Measurements from ENCODE around the gene PHKG2. TPM values are rescaled to one million over a fixed set of nuclear protein-coding genes. Genes with fewer than 3 reads are reported as not detected.

The PHKG2 gene
- total and polyA plus RNA-seq, 3 donors from 2014 or later, result 78.4 to 312 (median 129) TPM

- intact Hi-C loops (cut with DNase I; ENCODE audit: low total_unique reads), result no loop called here
- 78 to 86% methylated on average over 4 of the region's 4 CpGs for WGBS, 2 donors
- H3K27ac ChIP-seq, result no peak overlapping the region
- no peaks in the 10 kb centered on the region for H3K9me3 ChIP-seq
- H3K36me3 ChIP-seq (ENCODE audit: low read depth, missing control alignments), result no peaks in the 10 kb centered on the region
- no peak for TF ChIP-seq POLR2A (IDR thresholded peaks at IDR 0.05)
- no peak for TF ChIP-seq CTCF (IDR thresholded peaks at IDR 0.05)
- H3K27me3 ChIP-seq, result no peaks in the 10 kb centered on the region
- peaks cover 5% of the 10 kb centered on the region for H3K4me1 ChIP-seq
- H3K4me3 ChIP-seq, result no peak overlapping the region
- DNase-seq, result no peak
Observed at GRCh38 chr16:30750201-30750600, 2.0 kb downstream of the PHKG2 start.

DNA sequence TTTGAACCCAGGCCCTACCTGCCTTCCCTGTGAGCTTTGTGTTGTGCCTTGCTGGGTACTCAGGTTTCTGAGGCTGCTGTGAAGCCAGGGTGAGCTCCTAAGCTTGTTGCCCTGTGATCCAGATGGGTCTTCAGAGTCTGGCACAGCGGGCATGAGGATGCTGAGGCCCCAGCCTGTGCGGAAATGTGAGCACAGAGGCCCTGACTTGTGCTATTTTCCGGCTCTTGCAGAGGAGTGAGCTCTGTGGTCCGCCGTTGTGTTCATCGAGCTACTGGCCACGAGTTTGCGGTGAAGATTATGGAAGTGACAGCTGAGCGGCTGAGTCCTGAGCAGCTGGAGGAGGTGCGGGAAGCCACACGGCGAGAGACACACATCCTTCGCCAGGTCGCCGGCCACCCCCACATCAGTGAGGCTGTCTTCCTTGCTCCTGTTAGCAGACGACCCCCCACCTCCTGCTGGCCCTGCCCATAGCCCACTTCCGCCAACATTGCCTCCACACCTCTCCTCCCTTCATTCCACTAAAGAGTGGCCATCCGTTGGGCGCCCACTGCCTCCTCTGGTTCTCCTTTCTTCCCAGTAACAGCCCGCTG, 2.7 kb downstream of the PHKG2 start:
- Histone ChIP-seq H3K9me3 (no peaks in the 10 kb centered on the region), H3K36me3 (ENCODE audit: low read depth, missing control alignments) (no peaks in the 10 kb centered on the region), H3K4me3 (no peak overlapping the region), H3K4me1 (peaks cover 5% of the 10 kb centered on the region), H3K27ac (no peak overlapping the region), H3K27me3 (no peaks in the 10 kb centered on the region)
- DNase-seq, result no peak
- 93% methylated on average over 19 to 20 of the region's 20 CpGs for WGBS, 2 donors
- no peak for TF ChIP-seq CTCF (IDR thresholded peaks at IDR 0.05)
- no peak for TF ChIP-seq POLR2A (IDR thresholded peaks at IDR 0.05)
- intact Hi-C loops (cut with DNase I; ENCODE audit: low total_unique reads), result no loop called here

DNA sequence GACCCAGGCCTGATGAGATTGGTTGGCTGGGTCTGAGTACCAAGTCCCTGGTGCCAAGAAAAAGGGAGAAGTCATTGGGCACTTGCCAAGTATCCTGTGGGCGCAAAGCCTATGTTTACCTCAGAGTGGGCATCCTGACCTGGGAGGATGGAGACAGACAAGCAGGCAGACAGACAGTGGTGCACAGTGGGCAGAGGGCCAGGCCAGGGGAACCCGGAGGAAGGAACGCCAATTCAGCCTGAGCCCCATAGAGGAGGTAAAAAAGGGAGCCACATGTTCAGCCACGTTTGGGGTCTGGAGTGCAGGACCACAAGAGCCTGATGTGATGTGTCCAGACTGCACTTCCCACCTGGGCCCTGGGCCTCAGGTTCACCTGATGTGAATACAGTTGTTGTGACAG, 5.4 kb downstream of the PHKG2 start:
- no peaks in the 10 kb centered on the region for H3K9me3 ChIP-seq
- no peaks in the 10 kb centered on the region for H3K27me3 ChIP-seq
- WGBS, 2 donors, result 73 to 75% methylated on average over 3 to 4 of the region's 4 CpGs
- H3K4me3 ChIP-seq, result no peak overlapping the region
- H3K27ac ChIP-seq, result no peak overlapping the region
- DNase-seq, result no peak
- no peaks in the 10 kb centered on the region for H3K4me1 ChIP-seq
- TF ChIP-seq CTCF (IDR thresholded peaks at IDR 0.05), result no peak
- no peak for TF ChIP-seq POLR2A (IDR thresholded peaks at IDR 0.05)
- no peaks in the 10 kb centered on the region for H3K36me3 ChIP-seq (ENCODE audit: low read depth, missing control alignments)
- intact Hi-C loops (cut with DNase I; ENCODE audit: low total_unique reads), result no loop called here

DNA sequence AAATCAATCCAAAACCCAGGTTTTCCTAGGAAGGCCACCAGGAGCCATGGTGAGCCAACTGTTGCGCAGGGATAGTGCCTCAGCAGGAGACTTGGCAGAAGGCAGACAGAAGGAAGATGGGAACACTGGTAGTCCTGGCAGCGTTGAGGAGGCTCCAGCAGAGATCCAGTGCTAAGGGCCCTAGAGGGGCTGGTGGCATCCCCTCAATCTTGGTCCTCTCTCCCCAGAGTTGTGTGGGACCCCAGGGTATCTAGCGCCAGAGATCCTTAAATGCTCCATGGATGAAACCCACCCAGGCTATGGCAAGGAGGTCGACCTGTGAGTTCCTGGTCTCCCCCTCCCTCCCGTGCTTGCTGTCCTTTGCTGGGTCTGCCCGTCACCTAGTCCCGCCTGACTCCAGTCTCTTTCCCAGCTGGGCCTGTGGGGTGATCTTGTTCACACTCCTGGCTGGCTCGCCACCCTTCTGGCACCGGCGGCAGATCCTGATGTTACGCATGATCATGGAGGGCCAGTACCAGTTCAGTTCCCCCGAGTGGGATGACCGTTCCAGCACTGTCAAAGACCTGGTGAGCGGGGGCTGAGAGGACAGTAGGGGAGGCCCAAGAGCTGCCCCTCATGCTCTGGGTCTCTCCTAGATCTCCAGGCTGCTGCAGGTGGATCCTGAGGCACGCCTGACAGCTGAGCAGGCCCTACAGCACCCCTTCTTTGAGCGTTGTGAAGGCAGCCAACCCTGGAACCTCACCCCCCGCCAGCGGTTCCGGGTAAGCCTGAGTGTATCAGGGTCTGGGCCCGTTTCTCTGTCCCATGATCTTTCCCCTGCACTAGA, 7.9 kb downstream of the PHKG2 start:
- intact Hi-C loops (cut with DNase I; ENCODE audit: low total_unique reads), result no loop called here
- no peak for DNase-seq
- whole genome bisulfite sequencing, 2 donors, result 92 to 95% methylated on average over 12 to 20 of the region's 20 CpGs

More for the DNA sequence above, 7.9 kb downstream of the PHKG2 start:
- Histone ChIP-seq H3K27ac (no peak overlapping the region), H3K4me1 (peaks cover 6% of the 10 kb centered on the region), H3K9me3 (no peaks in the 10 kb centered on the region), H3K4me3 (no peak overlapping the region), H3K27me3 (no peaks in the 10 kb centered on the region), H3K36me3 (ENCODE audit: low read depth, missing control alignments) (no peaks in the 10 kb centered on the region)
- TF ChIP-seq POLR2A (IDR thresholded peaks at IDR 0.05) (no peak), CTCF (IDR thresholded peaks at IDR 0.05) (no peak)
